GM23338 (cell line): ENCODE measurements around the gene PATE3. TPM values are rescaled to one million over a fixed set of nuclear protein-coding genes. Genes with fewer than 3 reads are reported as not detected.

Source experiments
- ATAC-seq: fragments of 200-7000 bp; cut with Tn5 transposase; 3 replicates; pipeline ENCODE4 v1.9.1; 2020
- DNase-seq: peaks from one replicate; pipeline ENCODE4 v3.0.0-alpha.2; 2015; ENCODE audit warnings: low spot score
- H2AFZ ChIP-seq: fragments of 200-600 bp; sonication (generic); 2 replicates; pipeline ENCODE4 v1.8.0; 2016; ENCODE audit warnings: antibody characterized with exemption, mild to moderate bottlenecking, moderate library complexity
- H3F3A ChIP-seq: fragments of 200-600 bp; sonication (generic); replicated peaks from 2 replicates; pipeline ENCODE4 v1.8.0; 2017; ENCODE audit warnings: antibody characterized with exemption, mixed run types, low read depth
- H3K27ac ChIP-seq: fragments of 200-600 bp; sonication (generic); 2 replicates; pipeline ENCODE4 v1.6.1; 2016; ENCODE audit warnings: low read depth
- H3K27me3 ChIP-seq: fragments of 200-600 bp; sonication (generic); 2 replicates; pipeline ENCODE4 v1.8.0; 2016; ENCODE audit warnings: mild to moderate bottlenecking, mixed run types, moderate library complexity; ENCODE audit not compliant: insufficient read depth
- H3K36me3 ChIP-seq: fragments of 200-600 bp; sonication (generic); 2 replicates; pipeline ENCODE4 v1.8.0; 2016; ENCODE audit warnings: mild to moderate bottlenecking; ENCODE audit not compliant: insufficient read depth
- H3K4me1 ChIP-seq: fragments of 200-600 bp; sonication (generic); 2 replicates; pipeline ENCODE4 v1.8.0; 2016; ENCODE audit warnings: mild to moderate bottlenecking, moderate library complexity; ENCODE audit not compliant: insufficient read depth
- H3K4me2 ChIP-seq: fragments of 200-600 bp; sonication (generic); 2 replicates; pipeline ENCODE4 v1.7.1; 2017; ENCODE audit warnings: mixed run types
- H3K4me3 ChIP-seq: fragments of 200-600 bp; sonication (generic); 2 replicates; pipeline ENCODE4 v1.6.1; 2016; ENCODE audit warnings: mixed run types
- H3K79me2 ChIP-seq: fragments of 200-600 bp; sonication (generic); replicated peaks from 2 replicates; pipeline ENCODE4 v1.8.0; 2017; ENCODE audit warnings: mild to moderate bottlenecking; ENCODE audit not compliant: insufficient read depth
- H3K9me2 ChIP-seq: fragments of 200-600 bp; sonication (generic); 2 replicates; pipeline ENCODE4 v1.8.0; 2017; ENCODE audit not compliant: insufficient read depth
- H4K20me1 ChIP-seq: fragments of 200-600 bp; sonication (generic); replicated peaks from 2 replicates; pipeline ENCODE4 v1.8.0; 2017; ENCODE audit warnings: mild to moderate bottlenecking; ENCODE audit not compliant: insufficient read depth
- H3K27ac Mint-ChIP-seq: 2 replicates; pipeline ENCODE4 v1.8.0; 2020; ENCODE audit warnings: inconsistent platforms, mild to moderate bottlenecking, moderate library complexity, mixed read lengths
- H3K27me3 Mint-ChIP-seq: 3 replicates; pipeline ENCODE4 v1.8.0; 2022; ENCODE audit warnings: low read depth, mild to moderate bottlenecking, moderate library complexity, mixed read lengths, inconsistent platforms; ENCODE audit not compliant: insufficient read depth, poor library complexity
- H3K36me3 Mint-ChIP-seq: 3 replicates; pipeline ENCODE4 v1.8.0; 2021; ENCODE audit warnings: low read depth, mild to moderate bottlenecking, inconsistent platforms, moderate library complexity, mixed read lengths
- H3K4me1 Mint-ChIP-seq: 3 replicates; pipeline ENCODE4 v1.8.0; 2020; ENCODE audit warnings: mild to moderate bottlenecking, inconsistent platforms, mixed read lengths
- H3K4me3 Mint-ChIP-seq: 3 replicates; pipeline ENCODE4 v1.8.0; 2021; ENCODE audit warnings: moderate library complexity, mild to moderate bottlenecking, inconsistent platforms, mixed read lengths
- H3K9me3 Mint-ChIP-seq: 3 replicates; pipeline ENCODE4 v1.8.0; 2020; ENCODE audit warnings: moderate library complexity, mild to moderate bottlenecking, inconsistent platforms, mixed read lengths
- CTCF ChIP-seq, 2 experiments: fragments of 200-600 bp in 1 of 2; sonication (generic) in 1 of 2; conservative IDR thresholded peaks; 2 replicates each; pipeline versions ENCODE4 v1.5.1 to v1.6.1; 2016 to 2017; ENCODE audit warnings: antibody characterized with exemption in 2 of 2, low read depth in 2 of 2, mild to moderate bottlenecking in 2 of 2, moderate library complexity in 1 of 2
- EZH2 ChIP-seq: fragments of 200-600 bp; sonication (generic); IDR thresholded peaks from one replicate; pipeline ENCODE4 v1.8.0; 2017; ENCODE audit warnings: antibody characterized with exemption, mild to moderate bottlenecking, low read depth; ENCODE audit not compliant: unreplicated experiment
- EZH2phosphoT487 ChIP-seq: fragments of 200-600 bp; sonication (generic); IDR thresholded peaks from one replicate; pipeline ENCODE4 v1.8.1; 2018; ENCODE audit warnings: antibody characterized with exemption; ENCODE audit not compliant: unreplicated experiment
- ZNF114 ChIP-seq: fragments of 250-450 bp; sonication (Bioruptor Pico); IDR thresholded peaks from 2 replicates; pipeline ENCODE4 v1.5.0; 2020; ENCODE audit warnings: mild to moderate bottlenecking, moderate library complexity
- ZNF331 ChIP-seq: fragments of 250-450 bp; sonication (Bioruptor Pico); IDR thresholded peaks from 2 replicates; pipeline ENCODE4 v1.5.0; 2020; ENCODE audit warnings: low read depth, mild to moderate bottlenecking, moderate library complexity
- polyA plus RNA-seq: library from polyadenylated mRNA; unstranded; fragments of >200 nt; fragmentation: Nextera tagmentation; extraction: Ambion mirVana; gene quantifications from 2 replicates; pipeline ENCODE4 v1.2.1, GENCODE V29; 2016
- total RNA-seq: library from RNA; depleted of rRNA; stranded (reverse); fragments of >200 nt; shearing (Covaris generic); gene quantifications from 2 replicates; pipeline ENCODE4 v1.2.3, GENCODE V29; 2014
- TF ChIP-seq, protein P1 (sequence below): IDR thresholded peaks from 2 replicates; pipeline ENCODE4 v1.6.1; 2016; ENCODE audit warnings: antibody characterized with exemption
- TF ChIP-seq, protein P2 (sequence below): IDR thresholded peaks from one replicate; pipeline ENCODE4 v1.6.1; 2018; ENCODE audit warnings: antibody characterized with exemption; ENCODE audit not compliant: unreplicated experiment

Gene PATE3
- total and polyA plus RNA-seq, 2 experiments from 2014 or later, result not detected

GRCh38 chr11:125750629-125751028 is 37.3 kb upstream of the PATE3 start:
- Histone ChIP-seq H3K79me2 (no peaks in the 10 kb centered on the region), H3K27ac (no peak overlapping the region), H4K20me1 (no peaks in the 10 kb centered on the region), H3K9me2 (no peaks in the 10 kb centered on the region), H3F3A (no peaks in the 10 kb centered on the region), H3K36me3 (no peaks in the 10 kb centered on the region), H2AFZ (no peak overlapping the region), H3K4me2 (no peak overlapping the region), H3K4me3 (no peak overlapping the region), H3K4me1 (no peaks in the 10 kb centered on the region), H3K27me3 (no peaks in the 10 kb centered on the region)
- TF ChIP-seq EZH2phosphoT487 (no peak), ZNF114 (no peak), CTCF (conservative IDR thresholded peaks at IDR 0.05; ENCODE audit: low read depth in 2 of 2) (peak; percentile 49 to 66), EZH2 (no peak)
- no peaks in the 10 kb centered on the region for H3K36me3 Mint-ChIP-seq
- H3K4me3 Mint-ChIP-seq, result no peak overlapping the region
- peak; percentile 65 for ATAC-seq
- peak; percentile 55 for DNase-seq
- peaks cover 2% of the 10 kb centered on the region for H3K27me3 Mint-ChIP-seq
- H3K27ac Mint-ChIP-seq, result no peak overlapping the region
- H3K9me3 Mint-ChIP-seq, result no peaks in the 10 kb centered on the region
- H3K4me1 Mint-ChIP-seq, result no peaks in the 10 kb centered on the region

- Mint-ChIP-seq H3K4me3 (no peak overlapping the region), H3K36me3 (no peaks in the 10 kb centered on the region), H3K27me3 (peaks cover 2% of the 10 kb centered on the region), H3K4me1 (no peaks in the 10 kb centered on the region), H3K27ac (no peak overlapping the region), H3K9me3 (no peaks in the 10 kb centered on the region)
- ATAC-seq (no peak), DNase-seq (no peak)
- Histone ChIP-seq H3K4me1 (no peaks in the 10 kb centered on the region), H3K36me3 (no peaks in the 10 kb centered on the region), H3K9me2 (no peaks in the 10 kb centered on the region), H3K4me2 (no peak overlapping the region), H4K20me1 (no peaks in the 10 kb centered on the region), H3K79me2 (no peaks in the 10 kb centered on the region), H2AFZ (no peak overlapping the region), H3K27me3 (no peaks in the 10 kb centered on the region), H3K4me3 (no peak overlapping the region), H3F3A (no peaks in the 10 kb centered on the region), H3K27ac (no peak overlapping the region)
- TF ChIP-seq ZNF331 (CRISPR knock-in tag) (no peak), CTCF (conservative IDR thresholded peaks at IDR 0.05; ENCODE audit: low read depth in 2 of 2) (no peak)
- TF ChIP-seq, protein P1, sequence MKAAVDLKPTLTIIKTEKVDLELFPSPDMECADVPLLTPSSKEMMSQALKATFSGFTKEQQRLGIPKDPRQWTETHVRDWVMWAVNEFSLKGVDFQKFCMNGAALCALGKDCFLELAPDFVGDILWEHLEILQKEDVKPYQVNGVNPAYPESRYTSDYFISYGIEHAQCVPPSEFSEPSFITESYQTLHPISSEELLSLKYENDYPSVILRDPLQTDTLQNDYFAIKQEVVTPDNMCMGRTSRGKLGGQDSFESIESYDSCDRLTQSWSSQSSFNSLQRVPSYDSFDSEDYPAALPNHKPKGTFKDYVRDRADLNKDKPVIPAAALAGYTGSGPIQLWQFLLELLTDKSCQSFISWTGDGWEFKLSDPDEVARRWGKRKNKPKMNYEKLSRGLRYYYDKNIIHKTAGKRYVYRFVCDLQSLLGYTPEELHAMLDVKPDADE, result no peak
- TF ChIP-seq, protein P2, sequence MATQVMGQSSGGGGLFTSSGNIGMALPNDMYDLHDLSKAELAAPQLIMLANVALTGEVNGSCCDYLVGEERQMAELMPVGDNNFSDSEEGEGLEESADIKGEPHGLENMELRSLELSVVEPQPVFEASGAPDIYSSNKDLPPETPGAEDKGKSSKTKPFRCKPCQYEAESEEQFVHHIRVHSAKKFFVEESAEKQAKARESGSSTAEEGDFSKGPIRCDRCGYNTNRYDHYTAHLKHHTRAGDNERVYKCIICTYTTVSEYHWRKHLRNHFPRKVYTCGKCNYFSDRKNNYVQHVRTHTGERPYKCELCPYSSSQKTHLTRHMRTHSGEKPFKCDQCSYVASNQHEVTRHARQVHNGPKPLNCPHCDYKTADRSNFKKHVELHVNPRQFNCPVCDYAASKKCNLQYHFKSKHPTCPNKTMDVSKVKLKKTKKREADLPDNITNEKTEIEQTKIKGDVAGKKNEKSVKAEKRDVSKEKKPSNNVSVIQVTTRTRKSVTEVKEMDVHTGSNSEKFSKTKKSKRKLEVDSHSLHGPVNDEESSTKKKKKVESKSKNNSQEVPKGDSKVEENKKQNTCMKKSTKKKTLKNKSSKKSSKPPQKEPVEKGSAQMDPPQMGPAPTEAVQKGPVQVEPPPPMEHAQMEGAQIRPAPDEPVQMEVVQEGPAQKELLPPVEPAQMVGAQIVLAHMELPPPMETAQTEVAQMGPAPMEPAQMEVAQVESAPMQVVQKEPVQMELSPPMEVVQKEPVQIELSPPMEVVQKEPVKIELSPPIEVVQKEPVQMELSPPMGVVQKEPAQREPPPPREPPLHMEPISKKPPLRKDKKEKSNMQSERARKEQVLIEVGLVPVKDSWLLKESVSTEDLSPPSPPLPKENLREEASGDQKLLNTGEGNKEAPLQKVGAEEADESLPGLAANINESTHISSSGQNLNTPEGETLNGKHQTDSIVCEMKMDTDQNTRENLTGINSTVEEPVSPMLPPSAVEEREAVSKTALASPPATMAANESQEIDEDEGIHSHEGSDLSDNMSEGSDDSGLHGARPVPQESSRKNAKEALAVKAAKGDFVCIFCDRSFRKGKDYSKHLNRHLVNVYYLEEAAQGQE, result no peak
Observed at GRCh38 chr11:125756050-125756449, 31.9 kb upstream of the PATE3 start.
